HEK293 (cell line): Measurements from ENCODE around the gene TTC13.

Experiments used
- CTCF ChIA-PET: fragments of 350-600 bp; formaldehyde crosslinking; extraction: SDS; loops from one replicate; lab custom pipeline; 2021; ENCODE audit warnings: antibody characterized with exemption; lab: Yijun Ruan, JAX
- POLR2A ChIA-PET: fragments of 300-600 bp; formaldehyde crosslinking; extraction: SDS; loops from one replicate; lab custom pipeline; 2020; ENCODE audit warnings: antibody characterized with exemption, inconsistent platforms; lab: Yijun Ruan, JAX
- H3K27ac ChIP-seq: fragments of 200-500 bp; sonication (Bioruptor generic); 2 replicates; pipeline ENCODE4 v1.5.1; 2014; ENCODE audit warnings: low read depth, low read length, control low read depth, inconsistent platforms; ENCODE audit errors: extremely low read depth
- H3K36me3 ChIP-seq, 2 experiments: fragments of 200-500 bp in 1 of 2; sonication (Bioruptor generic) in 1 of 2; 1 replicate in 1 of 2; 2 replicates in 1 of 2; pipeline ENCODE4 v1.5.1; 2014 to 2017; ENCODE audit warnings: inconsistent platforms in 2 of 2, low read length in 2 of 2; ENCODE audit not compliant: control insufficient read depth in 2 of 2, insufficient read depth in 1 of 2
- H3K4me1 ChIP-seq: fragments of 200-500 bp; sonication (Bioruptor generic); 2 replicates; pipeline ENCODE4 v1.5.1; 2014; ENCODE audit warnings: mild to moderate bottlenecking, low read length, inconsistent platforms; ENCODE audit not compliant: control insufficient read depth, insufficient read depth
- H3K4me3 ChIP-seq: 2 replicates; pipeline ENCODE4 v1.5.1; 2011; ENCODE audit warnings: low read depth, mild to moderate bottlenecking, control low read depth, low read length, moderate library complexity
- H3K9me3 ChIP-seq: fragments of 200-500 bp; sonication (Bioruptor generic); 2 replicates; pipeline ENCODE4 v1.5.1; 2014; ENCODE audit warnings: low read depth, low read length, inconsistent platforms; ENCODE audit not compliant: control insufficient read depth, insufficient read depth
- KLF1 ChIP-seq: fragments of 450-650 bp; formaldehyde crosslinking; IDR thresholded peaks from 2 replicates; pipeline ENCODE4 v1.5.1; 2016; ENCODE audit warnings: missing biosample characterization, missing genetic modification characterization
- KLF10 ChIP-seq: fragments of 450-650 bp; IDR thresholded peaks from 2 replicates; pipeline ENCODE4 v1.5.1; 2018; ENCODE audit warnings: missing biosample characterization, mild to moderate bottlenecking, missing genetic modification characterization
- MEIS1 ChIP-seq: sonication (generic); formaldehyde crosslinking; IDR thresholded peaks from 2 replicates; pipeline ENCODE4 v1.8.1; 2022; ENCODE audit warnings: missing genetic modification reagents, mild to moderate bottlenecking, borderline replicate concordance
- OVOL3 ChIP-seq: fragments of 450-650 bp; formaldehyde crosslinking; IDR thresholded peaks from 2 replicates; pipeline ENCODE4 v1.5.1; 2016; ENCODE audit warnings: missing biosample characterization, missing genetic modification characterization
- PATZ1 ChIP-seq: fragments of 450-650 bp; formaldehyde crosslinking; IDR thresholded peaks from 2 replicates; pipeline ENCODE4 v1.5.1; 2016; ENCODE audit warnings: missing biosample characterization, missing genetic modification characterization
- ZBTB7A ChIP-seq: fragments of 450-650 bp; formaldehyde crosslinking; IDR thresholded peaks from 2 replicates; pipeline ENCODE4 v1.5.1; 2016; ENCODE audit warnings: low read depth, missing biosample characterization, missing genetic modification characterization
- ZFHX2 ChIP-seq: fragments of 450-650 bp; formaldehyde crosslinking; conservative IDR thresholded peaks from 2 replicates; pipeline ENCODE4 v1.5.1; 2016; ENCODE audit warnings: missing biosample characterization, missing genetic modification characterization
- ZNF114 ChIP-seq: fragments of 450-650 bp; formaldehyde crosslinking; IDR thresholded peaks from 2 replicates; pipeline ENCODE4 v1.5.0; 2017; ENCODE audit warnings: missing biosample characterization, missing genetic modification characterization
- ZNF138 ChIP-seq: fragments of 450-650 bp; formaldehyde crosslinking; IDR thresholded peaks from 2 replicates; pipeline ENCODE4 v1.5.1; 2016; ENCODE audit warnings: missing biosample characterization, missing genetic modification characterization, borderline replicate concordance
- ZNF140 ChIP-seq: fragments of 450-650 bp; formaldehyde crosslinking; IDR thresholded peaks from 2 replicates; pipeline ENCODE4 v1.5.1; 2016; ENCODE audit warnings: missing biosample characterization, missing genetic modification characterization
- ZNF148 ChIP-seq: fragments of 450-650 bp; formaldehyde crosslinking; IDR thresholded peaks from 2 replicates; pipeline ENCODE4 v1.5.0; 2017; ENCODE audit warnings: missing biosample characterization, missing genetic modification characterization, borderline replicate concordance
- ZNF221 ChIP-seq: fragments of 450-650 bp; formaldehyde crosslinking; IDR thresholded peaks from 2 replicates; pipeline ENCODE4 v1.5.1; 2017; ENCODE audit warnings: missing biosample characterization, missing genetic modification characterization, borderline replicate concordance
- ZNF223 ChIP-seq: fragments of 450-650 bp; formaldehyde crosslinking; IDR thresholded peaks from 2 replicates; pipeline ENCODE4 v1.5.1; 2016; ENCODE audit warnings: missing biosample characterization, missing genetic modification characterization
- ZNF23 ChIP-seq: fragments of 450-650 bp; formaldehyde crosslinking; IDR thresholded peaks from 2 replicates; pipeline ENCODE4 v1.5.1; 2016; ENCODE audit warnings: missing biosample characterization, missing genetic modification characterization, borderline replicate concordance
- ZNF239 ChIP-seq: fragments of 450-650 bp; formaldehyde crosslinking; IDR thresholded peaks from 2 replicates; pipeline ENCODE4 v1.5.1; 2016; ENCODE audit warnings: missing biosample characterization, missing genetic modification characterization
- ZNF37A ChIP-seq: fragments of 450-650 bp; IDR thresholded peaks from 2 replicates; pipeline ENCODE4 v1.5.1; 2018; ENCODE audit warnings: missing biosample characterization, missing genetic modification characterization
- ZNF416 ChIP-seq: fragments of 450-650 bp; formaldehyde crosslinking; IDR thresholded peaks from 2 replicates; pipeline ENCODE4 v1.5.1; 2016; ENCODE audit warnings: missing biosample characterization, missing genetic modification characterization
- ZNF488 ChIP-seq: fragments of 450-650 bp; formaldehyde crosslinking; IDR thresholded peaks from 2 replicates; pipeline ENCODE4 v1.5.1; 2016; ENCODE audit warnings: missing biosample characterization, missing genetic modification characterization
- ZNF530 ChIP-seq: fragments of 450-650 bp; formaldehyde crosslinking; IDR thresholded peaks from 2 replicates; pipeline ENCODE4 v1.5.1; 2016; ENCODE audit warnings: low read depth, missing biosample characterization, missing genetic modification characterization
- ZNF629 ChIP-seq: fragments of 450-650 bp; formaldehyde crosslinking; IDR thresholded peaks from 2 replicates; pipeline ENCODE4 v1.5.1; 2017; ENCODE audit warnings: missing biosample characterization, missing genetic modification characterization
- ZNF639 ChIP-seq: fragments of 450-650 bp; formaldehyde crosslinking; IDR thresholded peaks from 2 replicates; pipeline ENCODE4 v1.5.1; 2016; ENCODE audit warnings: missing biosample characterization, missing genetic modification characterization
- ZNF658 ChIP-seq: fragments of 450-650 bp; formaldehyde crosslinking; IDR thresholded peaks from 2 replicates; pipeline ENCODE4; 2016; ENCODE audit warnings: missing biosample characterization, missing genetic modification characterization
- ZNF776 ChIP-seq: fragments of 450-650 bp; formaldehyde crosslinking; IDR thresholded peaks from 2 replicates; pipeline ENCODE4 v1.5.0; 2017; ENCODE audit warnings: missing biosample characterization, missing genetic modification characterization, borderline replicate concordance
- ZNF843 ChIP-seq: fragments of 450-650 bp; formaldehyde crosslinking; IDR thresholded peaks from 2 replicates; pipeline ENCODE4 v1.5.1; 2016; ENCODE audit warnings: missing biosample characterization, missing genetic modification characterization

TTC13 gene

GRCh38 chr1:230898144-230898543 is 80.5 kb downstream of the TTC13 start (continued):
- no peak for TF ChIP-seq PATZ1 (tag by site-specific recombination)
- TF ChIP-seq ZNF140 (tag by site-specific recombination), result no peak
- no peak for TF ChIP-seq ZNF530 (tag by site-specific recombination)

GRCh38 chr1:230896779-230897178 is 81.9 kb downstream of the TTC13 start:
- no peaks in the 10 kb centered on the region for H3K36me3 ChIP-seq
- H3K4me1 ChIP-seq, result no peaks in the 10 kb centered on the region
- CTCF ChIA-PET, result interaction anchor here (0.8 to 1.4 kb wide), 4 partner anchors 10 to 83 kb away, joined by 3 to 5 read pairs (median 4); no protein-coding TSS in a partner anchor
- H3K4me3 ChIP-seq, result no peak overlapping the region
- no peaks in the 10 kb centered on the region for H3K9me3 ChIP-seq
- H3K27ac ChIP-seq, result no peak overlapping the region
- POLR2A ChIA-PET, result no interaction called here
- TF ChIP-seq ZBTB7A (tag by site-specific recombination) (no peak), ZNF629 (tag by site-specific recombination) (no peak)

- no peaks in the 10 kb centered on the region for H3K9me3 ChIP-seq
- H3K27ac ChIP-seq, result no peak overlapping the region
- H3K4me1 ChIP-seq, result no peaks in the 10 kb centered on the region
- H3K36me3 ChIP-seq, result no peaks in the 10 kb centered on the region
- ChIA-PET CTCF (interaction anchor here (1.0 to 1.7 kb wide), 5 partner anchors 9 to 315 kb away, joined by 4 to 9 read pairs (median 5); no protein-coding TSS in a partner anchor), POLR2A (no interaction called here)
- TF ChIP-seq ZNF138 (tag by site-specific recombination) (no peak), ZNF114 (tag by site-specific recombination) (no peak), ZNF23 (tag by site-specific recombination) (no peak), ZNF148 (tag by site-specific recombination) (no peak)
- no peak overlapping the region for H3K4me3 ChIP-seq
These were observed 83.2 kb downstream of the TTC13 start for GRCh38 chr1:230895452-230895851.

- no peak overlapping the region for H3K4me3 ChIP-seq
- POLR2A ChIA-PET, result no interaction called here
- no peaks in the 10 kb centered on the region for H3K4me1 ChIP-seq
- no peaks in the 10 kb centered on the region for H3K9me3 ChIP-seq
- no peaks in the 10 kb centered on the region for H3K36me3 ChIP-seq
- CTCF ChIA-PET, result interaction anchor here (1.7 kb wide), 1 partner anchor 96 kb away, joined by 6 read pairs; no protein-coding TSS in a partner anchor
- no peak overlapping the region for H3K27ac ChIP-seq
- TF ChIP-seq ZNF223 (tag by site-specific recombination) (no peak), ZNF658 (tag by site-specific recombination) (no peak), ZNF37A (tag by site-specific recombination) (no peak), ZNF221 (tag by site-specific recombination) (no peak), OVOL3 (tag by site-specific recombination) (no peak), MEIS1 (CRISPR knock-in tag) (no peak), ZNF488 (tag by site-specific recombination) (no peak), ZNF639 (tag by site-specific recombination) (no peak), ZNF114 (tag by site-specific recombination) (no peak), ZNF776 (tag by site-specific recombination) (no peak), KLF1 (tag by site-specific recombination) (no peak), ZFHX2 (tag by site-specific recombination) (no peak), ZNF239 (tag by site-specific recombination) (no peak), ZNF416 (tag by site-specific recombination) (no peak), KLF10 (no peak), ZNF843 (tag by site-specific recombination) (no peak)
These were observed 84.0 kb downstream of the TTC13 start for GRCh38 chr1:230894664-230895063.
